Breast epithelium (tissue), 4 donors: ENCODE data around the gene ST8SIA6. TPM values are rescaled to one million over a fixed set of nuclear protein-coding genes. Genes with fewer than 3 reads are reported as not detected.

Experiments used
- DNase-seq, 2 donors: peaks; one replicate each; pipeline ENCODE4 v3.0.0-alpha.2; 2019; ENCODE audit warnings: low spot score in 2 of 2
- H3K27ac ChIP-seq, 2 donors: fragments of 200-600 bp; sonication (generic) in 1 of 2; one replicate each; pipeline ENCODE4 v1.5.1; 2016 to 2019; ENCODE audit warnings: mild to moderate bottlenecking in 1 of 2
- H3K27me3 ChIP-seq, 2 donors: fragments of 200-600 bp; sonication (generic) in 1 of 2; one replicate each; pipeline versions ENCODE4 v1.5.1 to v1.6.0; 2017 to 2019; ENCODE audit warnings: control low read depth in 1 of 2, mild to moderate bottlenecking in 1 of 2
- H3K36me3 ChIP-seq: fragments of 200-600 bp; one replicate; pipeline ENCODE4 v1.5.1; 2019
- H3K4me1 ChIP-seq, 2 donors: fragments of 200-600 bp; sonication (generic); one replicate each; pipeline ENCODE4 v1.5.1; 2016 to 2019; ENCODE audit warnings: control low read depth in 1 of 2
- H3K4me3 ChIP-seq, 3 donors: fragments of 200-600 bp; sonication (generic); 1 replicate in 2 of 3; 2 replicates in 1 of 3; pipeline ENCODE4 v1.5.1; 2016 to 2019; ENCODE audit warnings: mild to moderate bottlenecking in 3 of 3, moderate library complexity in 2 of 3
- H3K9me3 ChIP-seq, 2 donors: fragments of 200-600 bp; sonication (generic) in 1 of 2; one replicate each; pipeline ENCODE4 v1.5.1; 2016 to 2019; ENCODE audit warnings: control low read depth in 1 of 2
- POLR2A ChIP-seq: fragments of 450-650 bp; IDR thresholded peaks from one replicate; pipeline ENCODE4 v1.6.1; 2016; ENCODE audit warnings: antibody characterized with exemption, mild to moderate bottlenecking, moderate library complexity
- POLR2AphosphoS5 ChIP-seq, 3 donors: sonication (generic); formaldehyde crosslinking; IDR thresholded peaks; one replicate each; pipeline ENCODE4 v1.6.1; 2017; ENCODE audit warnings: antibody characterized with exemption in 3 of 3
- intact Hi-C: fragments of 100-400 bp; cut with DNase I; formaldehyde crosslinking; loops from one replicate; pipeline ENCODE4 v1.15.1; 2023; ENCODE audit warnings: low total_unique reads
- total RNA-seq, 3 donors: library from RNA; depleted of rRNA; stranded (reverse); fragments of >200 nt; gene quantifications; one replicate each; pipeline ENCODE4 v1.1.0, GENCODE V29; 2016
- TF ChIP-seq, protein P1 (sequence below), 3 donors: fragments of 450-650 bp; IDR thresholded peaks; one replicate each; pipeline ENCODE4 v1.5.1; 2016 to 2017; ENCODE audit warnings: antibody characterized with exemption in 3 of 3, mild to moderate bottlenecking in 3 of 3, moderate library complexity in 3 of 3

ST8SIA6 gene
- total RNA-seq, 3 donors from 2014 or later: 1.3 to 32.1 (median 18.4) TPM

DNA sequence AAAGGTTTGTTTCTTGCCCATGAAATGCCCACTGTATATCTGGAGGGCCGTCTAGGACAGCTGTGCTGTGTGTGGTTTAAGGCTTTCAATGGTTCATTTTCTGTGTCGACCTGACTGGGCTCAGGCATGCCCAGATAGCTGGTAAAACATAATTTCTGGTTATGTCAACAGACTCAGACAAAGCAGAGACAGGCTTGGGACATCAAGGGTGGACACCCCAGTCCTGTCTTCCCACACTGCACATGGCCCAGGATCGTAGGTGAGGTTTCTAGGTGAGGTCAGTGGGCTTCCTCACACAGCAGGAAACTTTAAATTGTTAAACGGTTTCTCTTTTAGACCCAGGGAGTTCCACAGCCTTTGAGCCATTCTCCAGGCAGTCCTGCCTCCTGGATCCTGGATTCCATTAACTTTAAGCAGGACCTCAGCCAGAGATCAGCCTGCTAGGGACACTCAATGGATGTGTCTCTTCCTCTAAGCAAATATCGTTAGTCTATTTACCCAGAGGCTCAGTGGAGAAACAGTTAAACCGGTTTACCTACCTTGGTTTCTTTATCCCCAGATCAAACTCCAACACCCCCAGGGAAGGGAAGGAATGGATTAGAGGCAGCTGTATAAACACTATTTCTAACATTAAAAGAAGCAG is 66.4 kb downstream of the ST8SIA6 start:
- H3K27me3 ChIP-seq: no peaks in the 10 kb centered on the region
- H3K27ac ChIP-seq: peak overlapping the region; percentile 81 to 85
- H3K36me3 ChIP-seq: no peaks in the 10 kb centered on the region
- H3K9me3 ChIP-seq: no peaks in the 10 kb centered on the region
- TF ChIP-seq, protein P1, sequence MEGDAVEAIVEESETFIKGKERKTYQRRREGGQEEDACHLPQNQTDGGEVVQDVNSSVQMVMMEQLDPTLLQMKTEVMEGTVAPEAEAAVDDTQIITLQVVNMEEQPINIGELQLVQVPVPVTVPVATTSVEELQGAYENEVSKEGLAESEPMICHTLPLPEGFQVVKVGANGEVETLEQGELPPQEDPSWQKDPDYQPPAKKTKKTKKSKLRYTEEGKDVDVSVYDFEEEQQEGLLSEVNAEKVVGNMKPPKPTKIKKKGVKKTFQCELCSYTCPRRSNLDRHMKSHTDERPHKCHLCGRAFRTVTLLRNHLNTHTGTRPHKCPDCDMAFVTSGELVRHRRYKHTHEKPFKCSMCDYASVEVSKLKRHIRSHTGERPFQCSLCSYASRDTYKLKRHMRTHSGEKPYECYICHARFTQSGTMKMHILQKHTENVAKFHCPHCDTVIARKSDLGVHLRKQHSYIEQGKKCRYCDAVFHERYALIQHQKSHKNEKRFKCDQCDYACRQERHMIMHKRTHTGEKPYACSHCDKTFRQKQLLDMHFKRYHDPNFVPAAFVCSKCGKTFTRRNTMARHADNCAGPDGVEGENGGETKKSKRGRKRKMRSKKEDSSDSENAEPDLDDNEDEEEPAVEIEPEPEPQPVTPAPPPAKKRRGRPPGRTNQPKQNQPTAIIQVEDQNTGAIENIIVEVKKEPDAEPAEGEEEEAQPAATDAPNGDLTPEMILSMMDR (IDR thresholded peaks at IDR 0.05): no peak
- no peak for TF ChIP-seq POLR2A
- no peak for TF ChIP-seq POLR2AphosphoS5 (IDR thresholded peaks at IDR 0.05)
- peaks cover 0 to 4% of the 10 kb centered on the region in 2 donors for H3K4me1 ChIP-seq
- H3K4me3 ChIP-seq: peak overlapping the region in 2 of 3 donors; percentile 1 to 35
- intact Hi-C loops: no loop called here
- DNase-seq: peak in 1 of 2 donors; percentile 23

DNA sequence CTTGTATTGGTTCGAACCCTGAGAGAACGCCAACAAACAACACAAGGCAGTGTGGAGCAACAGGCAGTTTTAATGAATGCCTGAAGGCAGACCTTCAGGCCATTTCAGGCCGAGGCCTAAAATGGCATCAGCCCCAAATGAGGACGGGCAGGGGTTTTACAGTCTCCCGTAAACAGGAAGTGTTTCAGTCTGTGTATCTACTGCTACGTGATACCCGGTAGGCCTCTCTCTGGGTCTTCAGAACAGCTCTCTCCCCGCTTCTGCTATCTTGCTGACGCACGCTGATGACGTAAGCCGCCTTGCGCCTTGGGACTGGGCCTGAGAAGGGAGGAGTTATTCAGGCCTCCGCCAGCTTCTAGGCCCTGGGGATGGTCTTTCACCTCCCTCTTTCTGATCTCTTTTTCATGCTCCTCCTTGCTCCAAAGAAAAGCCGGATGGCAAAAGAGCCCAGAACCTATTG is 67.7 kb downstream of the ST8SIA6 start:
- H3K4me3 ChIP-seq: no peak overlapping the region
- H3K9me3 ChIP-seq: no peaks in the 10 kb centered on the region
- DNase-seq: no peak
- H3K36me3 ChIP-seq: no peaks in the 10 kb centered on the region
- peaks cover 0 to 7% of the 10 kb centered on the region in 2 donors for H3K4me1 ChIP-seq
- intact Hi-C loops: no loop called here
- peak overlapping the region; percentile 81 to 85 for H3K27ac ChIP-seq
- TF ChIP-seq POLR2A: no peak
- TF ChIP-seq, protein P1 (IDR thresholded peaks at IDR 0.05): no peak
- no peak for TF ChIP-seq POLR2AphosphoS5 (IDR thresholded peaks at IDR 0.05)
- no peaks in the 10 kb centered on the region for H3K27me3 ChIP-seq

DNA sequence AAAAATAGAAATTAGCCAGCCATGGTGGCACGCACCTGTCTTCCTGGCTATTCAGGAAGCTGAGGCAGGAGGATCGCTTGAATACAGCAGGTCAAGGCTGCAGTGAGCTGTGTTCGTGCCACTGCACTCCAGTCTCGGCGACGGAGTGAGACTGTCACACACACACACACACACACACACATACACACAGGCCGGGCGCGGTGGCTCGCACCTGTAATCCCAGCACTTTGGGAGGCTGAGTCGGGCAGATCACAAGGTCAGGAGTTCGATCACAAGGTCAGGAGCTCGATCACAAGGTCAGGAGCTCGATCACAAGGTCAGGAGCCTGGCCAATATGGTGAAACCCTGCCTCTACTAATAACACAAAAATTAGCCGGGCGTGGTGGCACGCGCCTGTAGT is 68.4 kb downstream of the ST8SIA6 start:
- no peaks in the 10 kb centered on the region for H3K9me3 ChIP-seq
- TF ChIP-seq POLR2AphosphoS5 (IDR thresholded peaks at IDR 0.05) (no peak), POLR2A (no peak)
- TF ChIP-seq, protein P1 (IDR thresholded peaks at IDR 0.05): no peak
- H3K27ac ChIP-seq: peak overlapping the region; percentile 81 to 85

DNA sequence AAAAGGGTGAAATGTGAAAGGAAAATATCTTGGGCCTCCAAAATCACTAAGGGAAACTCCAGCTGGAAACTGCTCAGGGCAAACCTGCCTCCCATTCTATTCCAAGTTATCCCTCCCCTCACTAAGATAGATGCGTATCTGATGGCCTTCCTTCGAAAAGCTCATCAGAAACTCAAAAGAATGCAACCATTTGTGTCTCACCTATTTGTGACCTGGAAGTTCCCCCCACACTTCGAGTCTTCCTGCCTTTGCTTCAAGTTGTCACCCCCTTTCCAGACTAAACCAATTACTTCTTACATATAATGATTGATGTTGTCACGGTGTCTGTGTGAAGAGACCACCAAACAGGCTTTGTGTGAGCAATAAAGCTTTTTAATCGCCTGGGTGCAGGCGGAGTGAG is 69.3 kb downstream of the ST8SIA6 start:
- peak overlapping the region; percentile 3 to 85 for H3K27ac ChIP-seq

More for the DNA sequence above, 68.4 kb downstream of the ST8SIA6 start:
- Histone ChIP-seq H3K36me3 (no peaks in the 10 kb centered on the region), H3K27me3 (no peaks in the 10 kb centered on the region), H3K4me3 (no peak overlapping the region), H3K4me1 (peaks cover 0 to 7% of the 10 kb centered on the region in 2 donors)
- no peak for DNase-seq
- intact Hi-C loops: no loop called here

More for the DNA sequence above, 69.3 kb downstream of the ST8SIA6 start:
- no peaks in the 10 kb centered on the region for H3K27me3 ChIP-seq
- H3K4me3 ChIP-seq: no peak overlapping the region
- TF ChIP-seq POLR2AphosphoS5 (IDR thresholded peaks at IDR 0.05) (no peak), POLR2A (no peak)
- TF ChIP-seq, protein P1 (IDR thresholded peaks at IDR 0.05): no peak
- no peaks in the 10 kb centered on the region for H3K36me3 ChIP-seq
- H3K9me3 ChIP-seq: no peaks in the 10 kb centered on the region
- peaks cover 0 to 7% of the 10 kb centered on the region in 2 donors for H3K4me1 ChIP-seq
- intact Hi-C loops: no loop called here
- DNase-seq: no peak
